ENCODE measurements around the gene BSPRY. TPM values are rescaled to one million over a fixed set of nuclear protein-coding genes. Genes with fewer than 3 reads are reported as not detected.

The BSPRY gene
- total RNA-seq, 2 experiments from 2014 or later, result not detected

DNA sequence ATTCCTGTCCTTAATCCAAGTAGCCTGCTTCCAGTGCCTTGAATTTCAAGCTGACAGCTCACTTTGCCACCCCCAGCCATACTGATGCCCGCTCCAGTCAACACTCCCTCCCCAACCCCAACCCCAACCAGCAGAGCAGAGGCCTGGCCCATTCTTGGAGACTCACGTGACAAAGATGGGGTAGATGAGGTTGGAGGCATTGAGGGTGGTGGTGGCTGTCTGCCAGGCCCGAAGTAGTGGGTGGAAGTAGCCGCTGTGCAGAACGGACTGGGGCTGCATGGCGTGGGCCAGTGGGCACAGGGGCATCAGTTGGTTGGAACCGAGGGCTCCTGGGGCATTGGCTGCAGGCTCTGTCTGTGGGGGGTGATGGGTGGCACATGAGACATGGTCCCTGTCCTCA lies 43.9 kb downstream of the BSPRY start:
- TF ChIP-seq, protein P1, sequence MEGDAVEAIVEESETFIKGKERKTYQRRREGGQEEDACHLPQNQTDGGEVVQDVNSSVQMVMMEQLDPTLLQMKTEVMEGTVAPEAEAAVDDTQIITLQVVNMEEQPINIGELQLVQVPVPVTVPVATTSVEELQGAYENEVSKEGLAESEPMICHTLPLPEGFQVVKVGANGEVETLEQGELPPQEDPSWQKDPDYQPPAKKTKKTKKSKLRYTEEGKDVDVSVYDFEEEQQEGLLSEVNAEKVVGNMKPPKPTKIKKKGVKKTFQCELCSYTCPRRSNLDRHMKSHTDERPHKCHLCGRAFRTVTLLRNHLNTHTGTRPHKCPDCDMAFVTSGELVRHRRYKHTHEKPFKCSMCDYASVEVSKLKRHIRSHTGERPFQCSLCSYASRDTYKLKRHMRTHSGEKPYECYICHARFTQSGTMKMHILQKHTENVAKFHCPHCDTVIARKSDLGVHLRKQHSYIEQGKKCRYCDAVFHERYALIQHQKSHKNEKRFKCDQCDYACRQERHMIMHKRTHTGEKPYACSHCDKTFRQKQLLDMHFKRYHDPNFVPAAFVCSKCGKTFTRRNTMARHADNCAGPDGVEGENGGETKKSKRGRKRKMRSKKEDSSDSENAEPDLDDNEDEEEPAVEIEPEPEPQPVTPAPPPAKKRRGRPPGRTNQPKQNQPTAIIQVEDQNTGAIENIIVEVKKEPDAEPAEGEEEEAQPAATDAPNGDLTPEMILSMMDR (IDR thresholded peaks at IDR 0.05), result no peak
- peaks cover 3% of the 10 kb centered on the region for H3K4me1 ChIP-seq (ENCODE audit: insufficient read depth, low read length)
- Mint-ChIP-seq H3K27me3 (no peaks in the 10 kb centered on the region), H3K27ac (no peak overlapping the region), H3K9me3 (no peaks in the 10 kb centered on the region), H3K36me3 (ENCODE audit: low read depth) (peaks cover 54% of the 10 kb centered on the region), H3K4me3 (no peak overlapping the region), H3K4me1 (ENCODE audit: low read depth) (peaks cover 7% of the 10 kb centered on the region)
- H3K9me3 ChIP-seq (ENCODE audit: control insufficient read depth in 1 of 2, insufficient read depth in 1 of 2, low read length in 2 of 2), result no peaks in the 10 kb centered on the region
- H3K36me3 ChIP-seq (ENCODE audit: insufficient read depth, low read length), result peaks cover 46% of the 10 kb centered on the region
- H3K27me3 ChIP-seq (ENCODE audit: control insufficient read depth in 1 of 2, insufficient read depth in 2 of 2, low read length in 2 of 2), result no peaks in the 10 kb centered on the region
- POLR2A ChIA-PET, result no interaction called here
- intact Hi-C loops (cut with DNase I, micrococcal nuclease), result no loop called here
- no peak overlapping the region for H3K4me3 ChIP-seq (ENCODE audit: low read length)
- H3K27ac ChIP-seq (ENCODE audit: low read depth in 1 of 2, low read length in 2 of 2), result no peak overlapping the region
- CTCF ChIA-PET, result interaction anchor here (1.7 kb wide), 1 partner anchor 8 kb away, joined by 5 read pairs; the partner anchor contains the start of gene ALAD
- ATAC-seq (ENCODE audit: poor library complexity) (no peak), DNase-seq (no peak)

DNA sequence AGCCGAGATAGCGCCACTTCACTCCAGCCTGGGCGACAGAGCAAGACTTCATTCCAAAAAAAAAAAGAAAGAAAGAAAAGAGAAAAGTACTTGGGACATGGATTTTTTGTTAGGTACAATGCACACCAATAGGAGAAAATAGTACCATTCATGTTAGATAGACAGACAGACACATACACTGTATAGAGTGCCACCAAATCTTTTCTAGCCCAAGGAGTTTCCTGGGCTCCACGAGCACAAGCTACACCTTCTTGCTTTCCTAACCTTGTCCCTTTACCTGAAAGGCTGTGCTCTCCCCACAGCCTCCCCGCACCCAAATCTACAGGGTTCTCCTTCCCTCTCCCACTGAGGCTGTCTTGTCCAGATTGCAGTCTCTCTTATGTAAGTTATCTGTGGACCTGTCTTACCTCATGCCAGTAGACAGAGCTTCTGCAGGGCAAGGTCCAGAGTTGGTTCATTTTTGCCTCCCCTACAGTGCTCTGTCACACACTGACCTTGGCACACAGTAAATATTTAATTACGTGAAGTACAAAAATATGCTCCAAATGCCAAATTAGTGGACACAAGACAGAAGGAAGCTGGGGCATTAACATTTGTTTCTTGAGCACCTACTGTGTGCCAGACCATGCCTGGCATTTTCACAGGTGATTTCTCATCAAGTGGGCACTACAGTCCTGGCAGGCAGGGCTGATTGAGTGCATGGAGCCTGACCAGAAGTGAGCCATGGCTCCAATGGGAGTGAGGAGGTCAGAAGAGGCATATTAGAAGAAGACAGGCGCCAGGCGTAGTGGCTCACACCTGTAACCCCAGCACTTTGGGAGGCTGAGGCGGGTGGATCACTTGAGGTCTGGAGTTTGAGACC lies 45.9 kb downstream of the BSPRY start:
- Mint-ChIP-seq H3K4me1 (ENCODE audit: low read depth) (peaks cover 20% of the 10 kb centered on the region), H3K36me3 (ENCODE audit: low read depth) (peaks cover 41% of the 10 kb centered on the region), H3K27me3 (no peaks in the 10 kb centered on the region), H3K4me3 (no peak overlapping the region), H3K9me3 (no peaks in the 10 kb centered on the region), H3K27ac (no peak overlapping the region)
- no peak for ATAC-seq (ENCODE audit: poor library complexity)
- TF ChIP-seq, protein P1 (IDR thresholded peaks at IDR 0.05), result no peak
- no peak overlapping the region for H3K27ac ChIP-seq (ENCODE audit: low read depth in 1 of 2, low read length in 2 of 2)
- no peaks in the 10 kb centered on the region for H3K9me3 ChIP-seq (ENCODE audit: control insufficient read depth in 1 of 2, insufficient read depth in 1 of 2, low read length in 2 of 2)
- DNase-seq, result peak in 1 of 14 experiments; percentile 14
- H3K4me3 ChIP-seq (ENCODE audit: low read length), result no peak overlapping the region
- POLR2A ChIA-PET, result no interaction called here
- CTCF ChIA-PET, result no interaction called here
- H3K36me3 ChIP-seq (ENCODE audit: insufficient read depth, low read length), result peaks cover 28% of the 10 kb centered on the region
- H3K27me3 ChIP-seq (ENCODE audit: control insufficient read depth in 1 of 2, insufficient read depth in 2 of 2, low read length in 2 of 2), result no peaks in the 10 kb centered on the region
- peaks cover 20% of the 10 kb centered on the region for H3K4me1 ChIP-seq (ENCODE audit: insufficient read depth, low read length)
- intact Hi-C loops (cut with DNase I, micrococcal nuclease), result no loop called here

DNA sequence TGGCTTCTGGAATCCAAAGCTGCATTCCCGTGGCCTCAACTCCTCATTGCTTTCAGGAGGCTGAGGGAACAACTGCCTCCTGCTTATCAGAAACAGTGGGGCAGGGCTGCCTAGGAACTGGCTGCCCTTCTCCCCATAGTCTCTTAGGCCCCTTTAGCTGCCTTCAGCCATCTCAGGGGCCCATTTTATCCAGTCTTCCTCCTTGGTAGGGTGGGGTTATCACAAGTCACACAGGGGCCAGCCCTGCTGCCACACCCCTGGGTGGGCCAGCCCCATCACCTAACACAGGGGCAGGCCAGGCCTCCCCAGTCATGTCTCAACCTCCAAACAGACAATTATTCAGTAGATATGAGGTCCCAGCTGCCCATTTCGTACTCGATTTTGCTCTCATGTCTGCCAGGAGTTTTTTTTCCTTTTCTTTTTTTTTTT lies 47.9 kb downstream of the BSPRY start:
- H3K4me3 ChIP-seq (ENCODE audit: low read length), result no peak overlapping the region
- H3K36me3 ChIP-seq (ENCODE audit: insufficient read depth, low read length), result peaks cover 14% of the 10 kb centered on the region
- Mint-ChIP-seq H3K4me3 (no peak overlapping the region), H3K27ac (no peak overlapping the region), H3K27me3 (no peaks in the 10 kb centered on the region), H3K4me1 (ENCODE audit: low read depth) (peaks cover 34% of the 10 kb centered on the region), H3K36me3 (ENCODE audit: low read depth) (peaks cover 23% of the 10 kb centered on the region), H3K9me3 (no peaks in the 10 kb centered on the region)
- no peak for ATAC-seq (ENCODE audit: poor library complexity)
- H3K27me3 ChIP-seq (ENCODE audit: control insufficient read depth in 1 of 2, insufficient read depth in 2 of 2, low read length in 2 of 2), result no peaks in the 10 kb centered on the region
- no peak overlapping the region for H3K27ac ChIP-seq (ENCODE audit: low read depth in 1 of 2, low read length in 2 of 2)
- POLR2A ChIA-PET, result interaction anchor here (0.9 kb wide), 1 partner anchor 21 kb away, joined by 3 read pairs; the partner anchor contains the start of gene HDHD3
- TF ChIP-seq, protein P1 (IDR thresholded peaks at IDR 0.05), result no peak
- CTCF ChIA-PET, result no interaction called here
- peaks cover 33% of the 10 kb centered on the region for H3K4me1 ChIP-seq (ENCODE audit: insufficient read depth, low read length)
- no peaks in the 10 kb centered on the region for H3K9me3 ChIP-seq (ENCODE audit: control insufficient read depth in 1 of 2, insufficient read depth in 1 of 2, low read length in 2 of 2)
- intact Hi-C loops (cut with DNase I, micrococcal nuclease), result no loop called here
- DNase-seq, result no peak
